ENCODE results near the gene GMEB2.
"Not testable (repeated sequence)": the region's sequence is repeated elsewhere in the genome, so short reads cannot be mapped to it uniquely, and the experiment has no call there.

Gene GMEB2

GRCh38 chr20:63568170-63568981, 58.5 kb downstream of the GMEB2 start:
- no peak for DNase-seq

- DNase-seq: no peak
Measured at GRCh38 chr20:63567386-63568169, 59.3 kb downstream of the GMEB2 start.

GRCh38 chr20:63567136-63567385, 59.8 kb downstream of the GMEB2 start:
- no peak for DNase-seq

- no peak for DNase-seq
Measured at GRCh38 chr20:63566395-63567135, 60.3 kb downstream of the GMEB2 start.

- DNase-seq: no peak
Measured at GRCh38 chr20:63565699-63566335, 61.1 kb downstream of the GMEB2 start.

- DNase-seq: no peak
Measured at GRCh38 chr20:63565021-63565698, 61.7 kb downstream of the GMEB2 start.

- DNase-seq: no peak
Measured at GRCh38 chr20:63564036-63564810, 62.7 kb downstream of the GMEB2 start.

GRCh38 chr20:63563225-63563935, 63.5 kb downstream of the GMEB2 start:
- DNase-seq: no peak

GRCh38 chr20:63562461-63563224, 64.3 kb downstream of the GMEB2 start:
- no peak for DNase-seq

GRCh38 chr20:63561624-63562396, 65.1 kb downstream of the GMEB2 start:
- DNase-seq: no peak

- DNase-seq: no peak
Measured at GRCh38 chr20:63560856-63561609, 65.9 kb downstream of the GMEB2 start.

- no peak for DNase-seq
Measured at GRCh38 chr20:63560333-63560805, 66.5 kb downstream of the GMEB2 start.

GRCh38 chr20:63559485-63560332, 67.2 kb downstream of the GMEB2 start:
- DNase-seq: not testable (repeated sequence)

- no peak for DNase-seq
Measured at GRCh38 chr20:63558804-63559484, 68.0 kb downstream of the GMEB2 start.

- no peak for DNase-seq
Measured at GRCh38 chr20:63557481-63557891, 69.4 kb downstream of the GMEB2 start.

- no peak for DNase-seq
Measured at GRCh38 chr20:63556873-63557478, 69.9 kb downstream of the GMEB2 start.

Measured in NCI-H1436 treated with DMSO at 0.1 percent for 48 hours (cell line).